ENCODE results near the gene IGSF9.

Gene IGSF9

DNA sequence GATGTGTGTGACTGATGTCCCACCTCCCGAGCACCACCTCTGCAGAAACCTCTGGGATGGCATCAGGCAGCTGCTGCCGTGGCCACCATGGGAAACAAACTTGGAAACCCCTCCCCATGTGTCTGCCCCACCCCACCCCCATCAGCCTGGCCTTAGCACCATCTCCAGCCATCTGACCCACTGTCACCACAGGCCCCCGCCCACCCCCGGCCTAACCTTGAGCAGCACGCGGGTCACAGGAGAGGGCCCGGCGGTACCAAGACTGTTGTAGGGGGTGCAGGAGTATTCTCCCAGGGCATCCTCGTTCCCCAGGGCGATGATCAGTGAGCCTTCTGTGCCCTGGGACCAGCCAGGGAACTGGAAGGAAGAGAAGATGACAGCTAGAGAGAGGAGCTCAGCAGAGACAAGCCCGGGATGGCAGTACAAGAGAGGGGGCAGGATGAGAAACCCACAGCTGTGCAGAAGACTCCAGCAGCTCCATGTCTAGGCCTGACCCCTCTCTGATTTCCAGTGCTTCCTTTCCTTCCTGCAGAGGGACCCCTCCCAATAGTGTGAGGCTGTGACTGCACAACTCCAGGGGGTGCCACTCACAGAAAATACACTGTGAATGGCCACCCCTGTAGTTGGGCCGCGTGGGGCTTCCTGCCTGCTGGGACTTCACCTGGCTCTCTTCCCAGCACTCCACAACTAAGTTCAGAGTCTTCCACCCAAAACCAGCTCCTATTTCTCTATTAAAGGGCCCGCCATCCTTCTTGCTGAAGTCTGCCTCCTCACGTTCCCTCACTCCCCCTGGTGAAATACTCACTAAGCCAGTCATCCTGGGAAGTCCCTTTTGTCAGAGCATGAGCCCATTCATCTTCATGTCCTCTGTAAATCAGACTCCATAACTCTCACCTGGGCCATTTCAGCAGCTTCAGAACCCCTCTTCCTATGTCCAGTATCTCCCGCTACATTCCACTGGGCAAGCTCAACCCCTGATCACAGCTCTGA is 12.8 kb downstream of the IGSF9 start:
- DNase-seq (ENCODE audit: low spot score), result no peak

DNA sequence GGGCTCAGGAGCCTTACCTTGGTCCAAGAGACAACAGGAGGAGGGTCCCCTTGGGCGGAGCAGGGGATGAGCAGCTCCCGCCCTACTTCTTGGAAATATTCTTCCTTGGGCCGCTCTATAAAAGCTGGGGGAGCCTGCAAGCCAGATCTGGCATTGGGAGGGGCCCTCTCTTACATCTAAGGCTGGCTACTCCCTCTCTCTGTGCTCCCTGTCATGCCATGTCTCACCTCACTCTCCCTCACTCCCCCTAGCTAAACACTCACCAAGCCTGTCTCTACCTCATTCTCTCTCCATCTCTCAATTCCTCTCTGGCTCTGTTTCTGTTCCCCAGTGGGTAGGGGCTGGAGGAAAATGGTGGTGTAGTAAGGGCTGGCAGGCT is 13.6 kb downstream of the IGSF9 start:
- DNase-seq (ENCODE audit: low spot score), result no peak

DNA sequence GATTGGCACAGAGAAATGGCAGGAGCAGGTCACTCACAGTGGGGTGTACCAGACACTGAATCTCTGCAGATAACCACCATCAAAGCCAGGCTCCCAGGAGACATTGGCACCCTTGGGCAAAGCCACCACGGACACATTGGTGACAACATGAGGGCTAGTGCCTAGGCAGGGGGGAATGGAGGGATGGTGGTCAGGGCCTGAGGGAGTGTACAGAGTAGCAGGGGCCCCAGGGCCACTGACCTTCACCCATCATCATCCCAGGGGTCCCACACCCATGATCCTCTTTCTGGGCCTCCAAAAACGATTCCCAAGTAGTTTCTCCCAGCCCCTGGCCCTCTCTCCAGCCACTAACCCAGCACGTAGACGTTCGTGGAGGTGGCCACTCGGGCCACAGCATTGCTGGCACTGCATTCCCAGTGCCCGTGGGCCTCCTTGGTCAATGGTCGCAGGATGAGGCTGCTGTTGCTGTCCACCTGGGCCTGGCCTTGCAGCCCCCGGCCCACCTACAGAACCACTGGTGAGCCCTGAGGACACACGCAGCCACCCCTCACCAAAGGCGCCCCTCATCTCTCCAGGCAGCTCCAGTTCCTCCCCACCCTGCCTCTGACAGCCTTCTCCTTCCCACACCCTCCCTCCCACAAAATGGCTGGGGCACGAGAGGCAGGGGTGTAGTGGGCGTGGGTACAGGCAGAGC is 14.2 kb downstream of the IGSF9 start:
- no peak for DNase-seq (ENCODE audit: low spot score)

DNA sequence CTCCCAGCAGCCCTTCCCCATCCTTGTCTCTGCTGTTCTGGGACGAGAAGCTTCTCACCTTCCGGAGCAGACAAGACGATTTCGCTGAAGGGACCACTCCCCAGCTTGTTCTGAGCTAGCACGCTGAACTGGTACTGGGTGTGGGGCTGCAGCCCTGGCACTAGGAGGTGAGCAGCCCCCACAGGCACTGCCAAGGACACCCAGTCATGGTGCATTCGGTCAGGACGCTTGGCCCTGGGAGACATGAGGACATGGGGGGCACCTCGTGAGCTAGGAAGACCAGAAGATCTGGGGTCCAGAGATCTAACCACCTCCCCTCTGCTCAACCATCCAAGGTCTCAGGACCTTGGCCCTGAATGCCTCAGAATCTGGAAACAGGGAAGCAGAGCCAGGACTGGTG is 14.8 kb downstream of the IGSF9 start:
- DNase-seq (ENCODE audit: low spot score), result no peak

DNA sequence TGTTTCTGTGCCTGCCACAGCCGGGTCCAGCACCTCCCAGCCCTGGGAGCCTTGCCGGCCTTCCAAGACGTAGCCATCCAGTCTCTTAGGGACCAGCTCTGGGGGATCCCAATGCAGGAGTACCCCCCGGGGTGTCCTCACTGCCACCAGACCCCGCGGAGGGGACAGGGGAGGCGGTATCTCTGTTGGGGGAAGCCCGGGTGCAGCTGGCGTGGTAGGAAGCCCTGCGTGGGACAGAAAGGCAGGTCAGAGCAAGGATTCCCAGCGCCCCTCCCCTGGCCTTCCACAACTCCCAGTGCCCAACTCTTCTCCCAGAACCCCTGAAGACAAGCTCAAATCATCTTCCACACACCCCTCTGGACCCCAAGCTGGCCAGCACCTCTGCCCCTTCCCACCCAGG is 15.2 kb downstream of the IGSF9 start:
- no peak for DNase-seq (ENCODE audit: low spot score)

DNA sequence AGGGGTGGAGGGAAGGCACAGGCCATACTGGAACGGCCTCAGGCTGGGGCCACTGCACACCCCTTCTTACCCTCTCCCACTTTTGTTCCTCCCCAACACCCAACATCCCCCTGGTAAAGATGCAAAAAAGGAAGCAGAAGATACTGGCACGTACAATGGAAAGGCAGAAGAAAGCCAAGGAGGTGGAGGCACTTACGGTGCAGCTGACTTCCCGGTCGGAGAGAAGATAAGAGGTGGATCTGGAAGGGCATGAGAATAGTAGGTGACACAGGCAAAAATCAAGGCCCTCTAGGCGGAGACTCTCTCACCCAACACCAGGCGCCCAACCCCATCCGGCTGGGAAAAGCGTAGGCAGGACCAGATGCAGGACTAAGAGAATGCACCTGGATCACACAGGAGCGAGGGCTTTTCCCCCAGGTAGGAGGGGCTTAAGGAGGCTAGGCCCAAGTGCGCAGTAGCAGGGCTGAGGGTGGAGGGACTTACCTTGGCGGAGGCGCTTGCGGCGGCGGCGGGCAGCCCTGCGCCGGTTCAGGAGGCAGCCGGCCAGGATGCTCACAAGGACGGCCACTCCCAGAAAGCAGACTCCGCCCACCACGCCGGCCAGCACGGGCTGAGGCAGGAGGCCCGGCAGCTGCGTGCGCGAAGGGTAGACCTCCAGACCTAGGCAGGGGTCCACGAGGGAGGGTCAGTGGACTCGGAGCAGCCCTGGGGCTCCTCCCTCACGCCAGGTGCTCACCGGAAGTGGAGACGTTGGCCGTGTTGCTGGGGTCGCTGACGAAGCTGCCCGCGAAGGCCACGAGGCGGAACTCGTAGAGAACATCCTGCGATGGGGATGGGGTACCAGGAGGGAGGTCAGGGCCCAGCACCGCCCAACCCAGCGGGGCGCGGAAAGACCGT is 16.0 kb downstream of the IGSF9 start:
- no peak for DNase-seq (ENCODE audit: low spot score)

DNA sequence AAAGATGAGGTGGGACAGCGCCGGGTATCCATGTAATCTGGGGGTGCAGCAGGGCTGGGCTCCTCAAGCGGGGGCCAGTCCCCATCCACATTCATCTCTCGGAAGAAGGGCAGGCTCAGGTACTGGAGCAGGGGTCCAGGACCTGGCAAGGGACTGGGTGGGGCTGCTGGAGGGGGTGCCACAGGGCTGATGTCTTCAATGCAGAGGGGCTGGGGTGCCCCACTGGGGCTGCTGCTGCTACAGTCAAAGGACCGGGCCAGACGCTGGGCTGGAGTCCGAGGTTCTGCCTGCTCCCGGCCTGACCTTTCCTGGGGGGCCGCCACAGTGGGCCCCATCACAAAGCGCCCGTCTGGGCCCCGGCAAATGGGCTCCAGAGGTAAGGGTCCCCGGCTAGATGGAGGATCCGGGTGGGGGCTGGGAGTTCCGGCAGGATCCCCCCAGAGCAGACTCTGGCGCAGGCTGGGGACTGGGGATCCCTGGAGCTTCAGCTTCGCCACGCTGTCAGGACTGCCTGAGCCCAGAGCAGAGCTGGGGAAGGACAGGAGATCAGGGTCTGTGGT is 16.8 kb downstream of the IGSF9 start:
- no peak for DNase-seq (ENCODE audit: low spot score)

DNA sequence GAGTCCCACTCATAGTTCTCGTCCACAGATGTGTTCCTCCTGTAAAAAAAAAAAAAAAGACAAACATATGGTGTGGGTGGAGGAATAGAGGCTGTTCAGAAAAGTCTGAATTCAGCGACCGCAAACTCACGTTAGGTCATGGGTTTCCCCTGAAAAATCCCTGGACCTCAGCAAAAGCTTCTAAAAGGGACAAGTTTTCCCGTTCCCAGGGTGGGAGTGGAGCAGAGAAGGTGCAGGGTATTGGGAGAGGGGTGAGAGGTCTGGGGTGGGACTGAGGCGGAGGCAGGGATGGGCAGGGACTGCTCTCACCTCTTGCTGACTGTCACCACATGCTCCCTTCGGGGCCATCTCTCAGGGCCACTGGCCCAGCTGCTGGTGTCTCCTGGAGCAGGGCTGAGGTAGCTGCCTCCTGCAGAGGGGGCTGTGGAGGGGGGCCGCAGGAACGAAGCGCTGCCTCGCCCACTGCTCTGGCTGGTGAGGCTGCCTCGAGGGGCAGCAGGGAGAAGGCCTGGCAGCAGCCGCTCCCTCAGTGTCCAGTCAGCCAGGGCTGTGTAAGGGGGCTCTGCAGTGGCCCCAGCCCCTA is 17.5 kb downstream of the IGSF9 start:
- DNase-seq (ENCODE audit: low spot score), result no peak

DNA sequence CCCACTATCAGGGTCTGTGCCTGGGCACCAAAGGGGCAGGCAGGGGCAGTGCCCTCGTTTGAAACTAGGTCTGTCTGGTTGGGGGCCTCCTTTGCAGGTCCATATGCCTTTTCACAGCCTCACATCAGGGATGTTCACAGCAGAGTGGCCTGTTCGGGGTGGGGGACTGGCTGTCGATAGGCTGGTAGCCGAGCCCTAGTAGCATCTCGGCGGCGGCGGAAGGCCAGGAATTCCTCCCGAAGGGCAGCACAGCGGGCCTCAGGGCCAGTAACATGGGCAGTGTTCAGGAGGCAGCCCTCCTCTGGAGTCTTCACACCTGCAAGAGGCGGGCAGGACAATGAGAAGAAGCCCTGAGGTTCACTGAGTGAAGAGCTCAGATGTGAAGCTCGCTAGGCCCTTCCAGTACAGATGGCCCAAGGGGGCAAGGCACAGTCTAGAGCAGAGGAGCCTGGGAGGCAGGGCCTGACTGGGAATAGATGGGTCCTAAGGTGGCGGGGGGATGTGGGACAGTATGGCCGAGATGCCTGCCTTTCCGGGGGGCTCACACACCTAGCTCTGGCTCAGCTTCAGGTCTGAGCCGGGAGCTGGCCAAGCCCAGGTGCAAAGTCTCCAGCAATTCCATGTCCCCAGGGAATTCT is 18.1 kb downstream of the IGSF9 start:
- DNase-seq (ENCODE audit: low spot score), result no peak

DNA sequence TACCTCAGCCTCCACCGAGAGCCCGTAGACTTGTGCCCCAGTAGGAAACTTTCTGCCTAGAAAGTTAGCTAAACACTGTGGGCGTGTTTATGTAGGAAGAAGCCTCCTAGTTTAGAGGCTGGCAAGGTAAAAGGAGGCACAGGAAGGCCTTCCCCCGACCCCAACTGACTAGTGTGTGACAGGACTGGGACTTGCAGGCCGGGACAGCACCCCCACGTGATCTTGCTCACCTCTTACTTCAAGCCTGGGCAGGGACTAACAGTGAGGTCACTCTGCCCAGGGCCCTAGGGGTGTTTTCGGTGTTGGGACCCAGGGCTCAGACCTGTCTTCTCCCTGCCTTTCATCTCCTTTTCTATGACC is 19.7 kb downstream of the IGSF9 start:
- DNase-seq (ENCODE audit: low spot score), result peak; percentile 74

DNA sequence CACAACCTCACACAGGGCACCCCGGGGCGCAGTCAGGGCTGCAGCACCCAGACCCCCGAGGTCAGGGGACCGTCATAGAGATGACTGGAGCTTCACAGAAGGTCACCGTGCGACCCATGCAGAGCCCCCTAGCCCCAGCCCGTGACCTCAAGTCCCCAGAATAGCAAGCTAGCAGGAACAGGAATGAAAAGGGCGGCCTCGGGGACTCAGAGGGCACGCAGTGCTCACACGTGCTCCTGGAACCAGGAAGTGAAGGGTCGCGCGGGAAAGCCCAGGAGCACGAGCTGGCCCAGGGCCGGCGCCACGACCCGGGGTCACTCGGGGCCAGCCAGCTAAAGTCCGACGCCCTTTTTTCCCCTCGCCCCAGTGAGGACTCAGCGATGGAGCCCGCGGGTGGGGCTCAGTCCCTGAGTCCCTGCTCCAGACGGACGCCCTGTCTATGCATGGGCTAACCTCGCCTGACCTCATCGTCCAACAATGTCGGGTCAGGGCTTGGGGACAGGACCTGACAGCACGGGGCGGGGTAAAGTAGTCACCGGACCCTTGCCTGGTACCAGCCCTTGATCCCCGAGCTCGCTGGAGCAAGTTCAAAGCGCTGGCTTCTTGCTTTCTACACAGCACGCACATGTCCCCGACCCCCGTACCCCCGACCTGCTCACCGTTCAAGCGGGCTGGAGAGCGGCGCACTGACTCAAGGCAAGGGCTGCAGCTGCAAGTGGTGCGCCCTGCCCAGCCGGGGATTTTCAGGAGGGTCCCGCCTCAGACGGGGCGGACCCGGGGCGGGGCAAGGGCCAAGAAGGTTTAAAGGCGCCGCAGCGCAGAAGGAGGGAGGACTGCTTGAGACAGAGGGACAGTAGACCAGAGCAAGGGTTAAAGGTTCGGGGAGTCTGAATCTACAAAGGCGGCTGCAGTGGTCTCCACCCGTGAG is 20.4 kb downstream of the IGSF9 start, which contains the start of gene TAGLN2:
TAGLN2 (minus strand) TSS at position 717 of the 928 bp plus-strand sequence. CDS start 4,998 bp downstream, outside the sequence.
- peak; percentile 87 for DNase-seq (ENCODE audit: low spot score)

DNA sequence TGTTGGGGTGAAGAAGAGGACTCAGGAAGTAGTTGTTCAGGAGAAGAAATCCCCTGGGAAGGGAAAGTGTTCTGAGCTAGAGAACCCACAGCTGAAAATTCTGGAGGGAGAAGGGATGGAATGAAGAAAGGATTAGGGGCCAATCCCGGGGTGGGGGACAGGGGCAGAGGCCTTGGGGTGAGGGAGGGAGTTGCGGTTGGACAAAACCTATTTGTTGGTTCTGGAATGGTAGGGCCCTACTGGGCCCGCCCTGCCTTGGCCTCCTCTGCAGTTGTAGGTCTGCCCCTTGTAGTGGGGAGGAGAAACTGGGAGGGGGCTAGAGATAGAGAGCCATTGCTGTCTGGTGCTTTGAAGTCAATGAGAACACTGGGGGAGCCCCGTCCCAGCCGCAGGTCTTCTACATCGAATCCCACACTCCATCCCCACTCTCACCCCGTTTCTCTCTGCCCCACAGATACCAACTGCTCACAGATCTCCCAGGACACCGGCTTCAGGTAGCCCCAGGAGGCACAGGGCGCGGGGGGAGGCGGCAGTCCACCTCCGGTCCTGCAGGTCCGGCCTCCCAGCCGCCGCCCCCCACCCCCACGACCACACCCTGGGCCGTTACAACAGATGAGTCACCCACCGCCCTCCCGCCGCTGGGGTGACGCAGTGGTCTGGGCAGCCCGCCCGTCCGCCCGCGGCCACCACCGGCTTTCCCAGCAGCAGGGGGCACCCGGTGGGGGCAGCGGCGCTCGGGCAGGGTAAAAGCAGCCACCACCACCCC is 21.2 kb downstream of the IGSF9 start:
- DNase-seq (ENCODE audit: low spot score), result peak; percentile 85

DNA sequence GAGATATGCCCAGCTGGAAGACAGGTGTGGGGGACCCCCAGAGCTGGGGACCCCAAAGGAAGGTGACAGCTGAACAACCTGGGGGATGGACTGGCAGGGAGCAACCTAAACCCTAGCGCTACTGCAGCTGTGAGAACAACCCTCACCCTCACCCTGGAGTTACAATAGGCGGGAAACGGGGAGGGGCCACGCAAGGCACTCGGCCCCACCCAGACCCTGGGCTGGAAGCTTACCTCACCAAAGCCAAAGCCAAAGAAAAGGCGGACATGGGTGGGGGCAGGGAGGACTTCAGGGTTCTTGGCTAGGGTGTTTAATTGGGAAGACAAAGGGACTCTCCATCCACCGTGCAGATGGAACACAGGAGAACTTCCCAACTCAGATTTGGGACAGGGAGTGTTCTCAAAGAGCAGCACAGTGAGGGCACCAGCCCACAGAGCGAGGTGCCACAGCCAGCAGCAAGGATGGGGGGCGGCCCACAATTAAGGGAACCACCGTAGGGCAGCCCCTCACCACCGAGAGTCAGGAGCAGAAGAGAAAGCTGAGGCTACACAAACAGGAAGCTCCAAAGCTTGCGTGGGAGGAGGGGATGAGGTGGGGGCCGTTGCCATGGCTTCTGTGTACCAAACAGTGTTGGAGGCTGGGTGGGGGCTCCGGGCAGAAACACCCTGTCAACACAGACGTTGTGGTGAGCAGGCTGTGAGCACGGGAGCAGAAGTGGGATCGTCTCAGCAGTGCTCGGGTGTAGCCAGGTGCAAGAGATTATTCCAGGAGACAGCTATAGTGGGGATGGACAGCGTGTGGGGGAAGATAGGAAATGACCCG is 22.0 kb downstream of the IGSF9 start:
- DNase-seq (ENCODE audit: low spot score), result no peak

DNA sequence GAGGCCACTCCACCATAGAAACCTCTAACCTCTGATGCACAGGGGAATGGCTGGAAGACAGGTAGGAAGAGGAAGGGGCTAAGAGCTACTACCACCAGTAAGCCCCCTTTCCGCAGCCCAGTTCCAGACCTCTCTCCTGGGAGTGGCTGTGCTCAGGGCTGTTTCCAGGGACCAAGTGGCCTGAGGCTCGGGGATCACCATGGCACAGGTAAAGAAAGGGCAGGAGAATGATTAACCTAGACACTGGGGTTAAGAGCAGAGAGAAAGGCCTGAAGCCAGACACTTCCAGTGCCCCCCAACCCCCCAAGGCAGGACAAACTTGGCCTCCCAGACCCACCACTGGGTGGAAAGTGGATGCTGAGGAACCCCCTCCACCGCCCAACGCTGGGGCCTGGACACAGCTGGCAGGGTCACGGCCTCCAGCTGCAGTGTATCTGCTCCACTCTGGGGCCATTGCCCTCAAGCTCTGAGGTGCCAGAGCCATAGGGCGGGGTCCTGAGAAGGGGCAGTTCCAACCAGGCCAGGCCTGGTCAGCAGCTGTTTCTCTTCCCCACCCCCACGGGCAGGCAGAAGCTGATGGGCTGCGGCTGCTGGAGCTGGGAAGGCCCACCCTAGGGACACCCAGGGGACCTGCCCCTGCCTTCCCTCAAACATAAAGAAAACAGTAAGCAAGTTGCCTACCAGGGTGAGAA is 22.8 kb downstream of the IGSF9 start:
- DNase-seq (ENCODE audit: low spot score), result no peak

DNA sequence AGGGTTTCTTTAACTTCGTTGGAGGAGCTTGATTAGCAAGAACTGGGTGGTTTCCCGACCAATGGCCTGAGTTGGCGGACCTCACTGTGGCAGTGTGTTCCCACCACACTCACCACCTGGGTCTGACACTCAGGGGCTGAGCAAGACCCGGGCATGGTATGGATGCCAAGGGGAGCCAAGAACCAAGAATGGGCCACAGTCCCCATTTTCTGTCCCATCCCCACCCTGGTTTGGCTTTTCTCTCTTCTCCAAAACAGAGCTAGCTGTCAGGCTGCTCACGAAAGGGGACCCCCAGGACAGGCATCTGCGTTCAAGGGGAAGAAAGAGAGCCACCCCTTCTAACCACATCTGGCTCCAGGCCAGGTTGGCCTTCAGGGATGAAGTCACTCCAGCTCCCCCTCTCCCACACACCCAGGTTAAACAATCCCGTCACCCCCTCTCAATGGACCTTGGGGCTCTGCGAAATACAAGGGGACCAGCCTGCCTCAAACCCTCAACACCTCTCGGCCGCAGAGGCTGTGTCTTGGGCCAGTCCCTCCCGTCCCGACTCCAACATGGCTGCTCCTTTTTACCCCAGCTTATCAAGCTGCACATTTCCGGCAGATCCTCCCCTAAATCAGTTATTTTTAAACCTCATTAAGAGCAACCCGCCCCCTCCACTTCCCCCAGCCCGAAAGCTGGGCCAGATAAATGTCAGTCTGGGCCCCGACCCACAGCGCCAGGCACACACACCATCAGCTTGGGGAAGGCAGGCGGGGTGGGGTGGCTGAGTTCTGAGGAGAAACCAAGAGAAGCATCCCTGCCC is 23.5 kb downstream of the IGSF9 start:
- DNase-seq (ENCODE audit: low spot score), result no peak

DNA sequence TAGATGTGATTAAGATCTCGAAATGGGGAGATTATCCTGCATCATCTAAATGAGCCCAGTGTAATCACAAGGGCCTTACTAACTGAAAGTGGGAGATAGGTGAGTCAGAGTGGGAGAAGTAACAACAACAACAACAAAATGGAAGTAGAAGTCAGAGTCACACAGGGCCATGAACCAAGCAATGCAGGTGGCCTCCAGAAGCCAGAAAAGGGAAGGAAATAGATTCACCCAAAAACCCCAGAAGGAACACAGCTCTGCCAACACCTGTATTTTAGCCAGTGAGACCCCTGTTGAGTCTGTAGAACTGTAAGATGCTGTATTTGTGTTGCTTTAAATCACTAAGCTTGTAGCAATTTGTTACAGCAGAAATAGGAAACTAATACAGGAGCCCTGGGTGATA is 24.2 kb downstream of the IGSF9 start:
- no peak for DNase-seq (ENCODE audit: low spot score)

DNA sequence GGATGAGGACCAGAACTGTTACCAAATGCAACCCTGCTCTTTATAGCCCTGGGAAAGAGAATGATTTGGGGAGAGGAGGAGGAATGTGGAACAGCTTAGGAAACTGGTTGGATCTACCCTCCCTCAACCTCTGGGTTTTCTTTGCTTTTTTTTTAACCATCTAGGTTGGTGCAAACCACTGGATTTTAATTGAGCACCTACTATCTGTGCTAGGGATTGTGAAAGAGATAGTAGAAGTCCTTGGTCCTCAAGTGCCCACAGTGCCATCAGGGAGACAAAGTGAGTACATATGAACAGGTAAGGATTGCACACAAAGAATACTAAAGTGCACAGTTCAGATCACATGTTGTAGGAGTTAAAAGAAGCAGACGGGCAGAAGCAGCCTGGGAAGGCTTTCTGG is 24.8 kb downstream of the IGSF9 start:
- DNase-seq (ENCODE audit: low spot score), result no peak
